ENCODE data around the gene MEF2C. TPM values are rescaled to one million over a fixed set of nuclear protein-coding genes. Genes with fewer than 3 reads are reported as not detected.

Gene MEF2C
- total RNA-seq, 1 donor from 2014 or later, result 132 TPM

GRCh38 chr5:88672644-88673252 lies 210.2 kb downstream of the MEF2C start:
- no peak for DNase-seq

GRCh38 chr5:88671505-88672499 lies 211.2 kb downstream of the MEF2C start:
- DNase-seq, result no peak

- no peak for DNase-seq
These were observed 211.9 kb downstream of the MEF2C start for GRCh38 chr5:88671106-88671504.

- DNase-seq, result no peak
These were observed 212.5 kb downstream of the MEF2C start for GRCh38 chr5:88670461-88670860.

- DNase-seq, result no peak
These were observed 213.5 kb downstream of the MEF2C start for GRCh38 chr5:88669371-88670050.

- no peak for DNase-seq
These were observed 215.3 kb downstream of the MEF2C start for GRCh38 chr5:88667496-88668201.

Data from dermis blood vessel endothelial cell (primary cell).